ENCODE results near the gene GCC2. TPM values are rescaled to one million over a fixed set of nuclear protein-coding genes. Genes with fewer than 3 reads are reported as not detected.
A peak's percentile ranks its signal among the peaks of the same experiment; 100 is the strongest.

The GCC2 gene
- total RNA-seq, 1 experiment from 2014 or later, result 28.2 TPM

- RAD21 ChIA-PET (ENCODE audit: low non-redundant PET in 1 of 2, low total read pairs in 2 of 2, uncharacterized antibody in 2 of 2, unreplicated experiment in 2 of 2), result no interaction called here
- Histone ChIP-seq H3K9ac (ENCODE audit: low read length) (peak overlapping the region; percentile 86), H3K4me2 (ENCODE audit: low read length) (peak overlapping the region; percentile 80), H3K4me1 (ENCODE audit: control insufficient read depth in 1 of 2, insufficient read depth in 2 of 2, low read length in 2 of 2) (peaks cover 14 to 28% of the 10 kb centered on the region in 2 experiments), H3K36me3 (ENCODE audit: control insufficient read depth in 1 of 2, insufficient read depth in 2 of 2, low read length in 2 of 2) (no peaks in the 10 kb centered on the region), H2AFZ (ENCODE audit: low read depth, low read length, poor library complexity, severe bottlenecking) (no peak overlapping the region), H3K9me3 (ENCODE audit: control insufficient read depth in 1 of 2, insufficient read depth in 1 of 2, low read depth in 1 of 2, low read length in 2 of 2) (no peaks in the 10 kb centered on the region), H3K27ac (ENCODE audit: low read depth, low read length) (no peak overlapping the region), H4K20me1 (ENCODE audit: insufficient read depth) (0 out of 2 replicates have a peak, but pooled peaks cover 3% of the 10 kb centered on the region), H3K79me2 (ENCODE audit: insufficient read depth, low read length) (peaks cover 56% of the 10 kb centered on the region), H3K4me3 (replicated peaks in 1 of 2; ENCODE audit: low read depth in 1 of 2, low read length in 2 of 2) (peak overlapping the region; percentile 65 to 84), H3K27me3 (ENCODE audit: insufficient read depth, low read length) (no peaks in the 10 kb centered on the region), H3K9me2 (ENCODE audit: insufficient read depth) (no peaks in the 10 kb centered on the region)
- POLR2A ChIA-PET, result no interaction called here
- TF ChIP-seq RAD21 (IDR thresholded peaks at IDR 0.05; ENCODE audit: low read depth) (no peak), POLR2A (IDR thresholded peaks at IDR 0.05; ENCODE audit: borderline replicate concordance, extremely low read depth, insufficient read depth, insufficient read length) (no peak), MAX (IDR thresholded peaks at IDR 0.05) (no peak), CBX3 (IDR thresholded peaks at IDR 0.05; ENCODE audit: low read depth) (no peak), EZH2 (IDR thresholded peaks at IDR 0.05) (no peak), CTCF (IDR thresholded peaks at IDR 0.05 in 2 of 3, conservative IDR thresholded peaks at IDR 0.05 in 1 of 3; ENCODE audit: borderline replicate concordance in 1 of 3, insufficient read depth in 1 of 3, low read depth in 2 of 3, low read length in 2 of 3) (no peak), SRF (IDR thresholded peaks at IDR 0.05; ENCODE audit: low read depth) (no peak), EZH2phosphoT487 (IDR thresholded peaks at IDR 0.05; ENCODE audit: borderline replicate concordance) (no peak), EGR1 (IDR thresholded peaks at IDR 0.05; ENCODE audit: low read depth) (no peak), SIN3A (IDR thresholded peaks at IDR 0.05; ENCODE audit: low read depth) (no peak), POLR2AphosphoS5 (IDR thresholded peaks at IDR 0.05; ENCODE audit: low read depth, low read length) (no peak), CEBPB (IDR thresholded peaks at IDR 0.05; ENCODE audit: low read depth) (no peak), JUND (IDR thresholded peaks at IDR 0.05) (no peak), ZFX (IDR thresholded peaks at IDR 0.05) (no peak), TCF7L2 (IDR thresholded peaks at IDR 0.05; ENCODE audit: borderline replicate concordance, extremely low read depth, insufficient read depth, insufficient read length) (no peak), REST (IDR thresholded peaks at IDR 0.05; ENCODE audit: low read depth) (no peak), SP1 (IDR thresholded peaks at IDR 0.05; ENCODE audit: low read depth) (no peak), ZNF274 (IDR thresholded peaks at IDR 0.05; ENCODE audit: low read depth, low read length) (no peak)
- CTCF ChIA-PET, result no interaction called here
- ATAC-seq (no peak), DNase-seq (ENCODE audit: low read depth, low spot score) (no peak)
- intact Hi-C loops (cut with micrococcal nuclease), result no loop called here
- TSS peak; percentile 42 for BruUV-seq (replicated peaks)
Observed at GRCh38 chr2:108535357-108535631, 86.3 kb downstream of the GCC2 start.
